ENCODE results near the gene CAMSAP1.
A peak's percentile ranks its signal among the peaks of the same experiment; 100 is the strongest.

Gene CAMSAP1

GRCh38 chr9:135803441-135803840 lies 103.9 kb downstream of the CAMSAP1 start:
- H3K4me3 ChIP-seq (ENCODE audit: low read depth, low read length), result no peak overlapping the region
- in situ Hi-C loops (cut with HindIII; ENCODE audit: low sequenced_read_pairs), result no loop called here
- no peak for TF ChIP-seq CTCF (IDR thresholded peaks at IDR 0.05; ENCODE audit: low read depth, low read length, missing control alignments)
- DNase-seq (ENCODE audit: low read depth), result no peak

GRCh38 chr9:135802876-135803419 lies 104.4 kb downstream of the CAMSAP1 start:
- no peak overlapping the region for H3K4me3 ChIP-seq (ENCODE audit: low read depth, low read length)
- DNase-seq (ENCODE audit: low read depth), result no peak
- TF ChIP-seq CTCF (IDR thresholded peaks at IDR 0.05; ENCODE audit: low read depth, low read length, missing control alignments), result no peak
- in situ Hi-C loops (cut with HindIII; ENCODE audit: low sequenced_read_pairs), result no loop called here

- no peak for DNase-seq (ENCODE audit: low read depth)
- H3K4me3 ChIP-seq (ENCODE audit: low read depth, low read length), result no peak overlapping the region
- in situ Hi-C loops (cut with HindIII; ENCODE audit: low sequenced_read_pairs), result no loop called here
- no peak for TF ChIP-seq CTCF (IDR thresholded peaks at IDR 0.05; ENCODE audit: low read depth, low read length, missing control alignments)
Measured at GRCh38 chr9:135801070-135801469, 106.3 kb downstream of the CAMSAP1 start.

- TF ChIP-seq CTCF (IDR thresholded peaks at IDR 0.05; ENCODE audit: low read depth, low read length, missing control alignments), result no peak
- in situ Hi-C loops (cut with HindIII; ENCODE audit: low sequenced_read_pairs), result no loop called here
- DNase-seq (ENCODE audit: low read depth), result no peak
- no peak overlapping the region for H3K4me3 ChIP-seq (ENCODE audit: low read depth, low read length)
Measured at GRCh38 chr9:135799261-135799660, 108.1 kb downstream of the CAMSAP1 start.

GRCh38 chr9:135798263-135798585 lies 109.1 kb downstream of the CAMSAP1 start:
- no peak overlapping the region for H3K4me3 ChIP-seq (ENCODE audit: low read depth, low read length)
- DNase-seq (ENCODE audit: low read depth), result no peak
- in situ Hi-C loops (cut with HindIII; ENCODE audit: low sequenced_read_pairs), result no loop called here
- TF ChIP-seq CTCF (IDR thresholded peaks at IDR 0.05; ENCODE audit: low read depth, low read length, missing control alignments), result no peak

GRCh38 chr9:135797507-135798262 lies 109.7 kb downstream of the CAMSAP1 start:
- peak; percentile 75 for TF ChIP-seq CTCF (IDR thresholded peaks at IDR 0.05; ENCODE audit: low read depth, low read length, missing control alignments)
- H3K4me3 ChIP-seq (ENCODE audit: low read depth, low read length), result no peak overlapping the region
- in situ Hi-C loops (cut with HindIII; ENCODE audit: low sequenced_read_pairs), result no loop called here
- no peak for DNase-seq (ENCODE audit: low read depth)

Data from astrocyte of the cerebellum (primary cell).